ENCODE data around the gene SPPL2A.

GRCh38 chr15:50783895-50784294 lies 18.4 kb upstream of the SPPL2A start:
- TF ChIP-seq POLR2A (IDR thresholded peaks at IDR 0.05; ENCODE audit: low read depth, low read length) (no peak), POLR2AphosphoS5 (IDR thresholded peaks at IDR 0.05; ENCODE audit: low read depth, low read length) (no peak)
